GM10847 (cell line): Measurements from ENCODE around the gene TACSTD2.

Source experiments
- POLR2A ChIP-seq: IDR thresholded peaks from 2 replicates; pipeline ENCODE4 v1.6.1; 2011; ENCODE audit not compliant: insufficient read length; ENCODE audit errors: extremely low read depth

The TACSTD2 gene

GRCh38 chr1:58573705-58574591, 3.1 kb downstream of the TACSTD2 start:
- TF ChIP-seq POLR2A = no peak

GRCh38 chr1:58573138-58573537, 3.9 kb downstream of the TACSTD2 start:
- no peak for TF ChIP-seq POLR2A

- TF ChIP-seq POLR2A = no peak
These were observed 4.4 kb downstream of the TACSTD2 start for GRCh38 chr1:58572690-58573089.

GRCh38 chr1:58571616-58572015, 5.4 kb downstream of the TACSTD2 start:
- TF ChIP-seq POLR2A = no peak

- TF ChIP-seq POLR2A = no peak
These were observed 6.2 kb downstream of the TACSTD2 start for GRCh38 chr1:58570817-58571216.

- TF ChIP-seq POLR2A = no peak
These were observed 7.0 kb downstream of the TACSTD2 start for GRCh38 chr1:58570094-58570493.

GRCh38 chr1:58568911-58569310, 8.1 kb downstream of the TACSTD2 start:
- no peak for TF ChIP-seq POLR2A

- no peak for TF ChIP-seq POLR2A
These were observed 8.7 kb downstream of the TACSTD2 start for GRCh38 chr1:58568271-58568860.

- TF ChIP-seq POLR2A = no peak
These were observed 10.7 kb downstream of the TACSTD2 start for GRCh38 chr1:58566339-58566738.

- TF ChIP-seq POLR2A = no peak
These were observed 15.4 kb downstream of the TACSTD2 start for GRCh38 chr1:58561633-58562032.

- no peak for TF ChIP-seq POLR2A
These were observed 21.7 kb downstream of the TACSTD2 start for GRCh38 chr1:58555393-58555792.

GRCh38 chr1:58551186-58552140, 25.6 kb downstream of the TACSTD2 start:
- TF ChIP-seq POLR2A = no peak

- TF ChIP-seq POLR2A = no peak
These were observed 28.7 kb downstream of the TACSTD2 start for GRCh38 chr1:58548371-58548770.

- peak; percentile 48 for TF ChIP-seq POLR2A
These were observed 30.3 kb downstream of the TACSTD2 start, which contains the start of gene OMA1 for GRCh38 chr1:58546520-58547308. TSS of gene OMA1 (minus strand) at chr1:58546726. CDS start at chr1:58539294, 7,432 bp downstream.

- no peak for TF ChIP-seq POLR2A
These were observed 31.2 kb downstream of the TACSTD2 start for GRCh38 chr1:58545591-58546519.
